GM10266 (cell line): Measurements from ENCODE around the gene COQ10A.

Experiments used
- DNase-seq: peaks from one replicate; pipeline ENCODE4 v3.0.0; 2012; ENCODE audit errors: extremely low spot score
- CTCF ChIP-seq: IDR thresholded peaks from 2 replicates; pipeline ENCODE4 v1.5.1; 2012; ENCODE audit warnings: mild to moderate bottlenecking, low read depth; ENCODE audit not compliant: control insufficient read depth, insufficient read depth; ENCODE audit errors: missing control alignments

The COQ10A gene

GRCh38 chr12:56223571-56224101 is 43.1 kb upstream of the COQ10A start:
- no peak for DNase-seq
- no peak for TF ChIP-seq CTCF

- TF ChIP-seq CTCF: peak; percentile 85
- DNase-seq: peak; percentile 98
Measured at GRCh38 chr12:56224102-56224701, 42.5 kb upstream of the COQ10A start, which contains the start of gene NABP2. Gene NABP2 (plus strand): TSS chr12:56224342. CDS start chr12:56224857, 515 bp downstream.

GRCh38 chr12:56224954-56225353 is 41.8 kb upstream of the COQ10A start:
- no peak for TF ChIP-seq CTCF
- DNase-seq: no peak

- TF ChIP-seq CTCF: no peak
- no peak for DNase-seq
Measured at GRCh38 chr12:56229082-56229481, 37.7 kb upstream of the COQ10A start.

GRCh38 chr12:56229916-56230431 is 36.8 kb upstream of the COQ10A start, which contains the start of gene SLC39A5:
Gene SLC39A5 (plus strand): TSS chr12:56230051. CDS start chr12:56231275, 1,224 bp downstream.
- DNase-seq: peak; percentile 10
- TF ChIP-seq CTCF: no peak

- peak; percentile 7 for DNase-seq
- no peak for TF ChIP-seq CTCF
Measured at GRCh38 chr12:56230432-56231183, 36.1 kb upstream of the COQ10A start.

- DNase-seq: no peak
- no peak for TF ChIP-seq CTCF
Measured at GRCh38 chr12:56231184-56231582, 35.6 kb upstream of the COQ10A start.
